OCI-LY1 (cell line): ENCODE results near the gene ORC2.

Experiments used
- CTCF ChIP-seq: fragments of 200-600 bp; sonication (generic), shearing (Covaris generic); IDR thresholded peaks from 2 replicates; pipeline ENCODE4 v1.5.1; 2017; ENCODE audit warnings: mild to moderate bottlenecking, antibody characterized with exemption, low read length, moderate library complexity, mixed read lengths
- EZH2 ChIP-seq: fragments of 200-600 bp; sonication (generic), shearing (Covaris generic); IDR thresholded peaks from 2 replicates; pipeline ENCODE4 v1.8.0; 2017; ENCODE audit warnings: borderline replicate concordance, mixed run types, mild to moderate bottlenecking, antibody characterized with exemption, low read length, moderate library complexity, mixed read lengths

GRCh38 chr2:200993097-200993496, 29.6 kb upstream of the ORC2 start:
- TF ChIP-seq CTCF (no peak), EZH2 (no peak)
